Adipocyte (in vitro differentiated cells): ENCODE data around the gene POP7.

ENCODE experiments used
- DNase-seq: peaks from one replicate; pipeline ENCODE4 v3.0.0-alpha.2; 2015; ENCODE audit warnings: low read depth
- H3K27me3 ChIP-seq: replicated peaks from 2 replicates; pipeline ENCODE4 v1.7.0; 2013; ENCODE audit warnings: mild to moderate bottlenecking, low read length, moderate library complexity; ENCODE audit not compliant: control insufficient read depth, insufficient read depth
- H3K36me3 ChIP-seq: 2 replicates; pipeline ENCODE4 v1.7.0; 2013; ENCODE audit warnings: low read length, mild to moderate bottlenecking, moderate library complexity; ENCODE audit not compliant: control insufficient read depth, insufficient read depth, severe bottlenecking
- H3K4me1 ChIP-seq: 2 replicates; pipeline ENCODE4 v1.7.0; 2013; ENCODE audit warnings: mild to moderate bottlenecking, low read length, moderate library complexity; ENCODE audit not compliant: control insufficient read depth, insufficient read depth
- H3K4me3 ChIP-seq: 2 replicates; pipeline ENCODE4 v1.7.0; 2013; ENCODE audit warnings: mild to moderate bottlenecking, low read length, moderate library complexity
- H3K9ac ChIP-seq: 2 replicates; pipeline ENCODE4 v1.7.0; 2013; ENCODE audit warnings: mild to moderate bottlenecking, low read length, moderate library complexity
- H3K9me3 ChIP-seq: 2 replicates; pipeline ENCODE4 v1.7.0; 2013; ENCODE audit warnings: mild to moderate bottlenecking, low read length, moderate library complexity; ENCODE audit not compliant: control insufficient read depth

The POP7 gene

DNA sequence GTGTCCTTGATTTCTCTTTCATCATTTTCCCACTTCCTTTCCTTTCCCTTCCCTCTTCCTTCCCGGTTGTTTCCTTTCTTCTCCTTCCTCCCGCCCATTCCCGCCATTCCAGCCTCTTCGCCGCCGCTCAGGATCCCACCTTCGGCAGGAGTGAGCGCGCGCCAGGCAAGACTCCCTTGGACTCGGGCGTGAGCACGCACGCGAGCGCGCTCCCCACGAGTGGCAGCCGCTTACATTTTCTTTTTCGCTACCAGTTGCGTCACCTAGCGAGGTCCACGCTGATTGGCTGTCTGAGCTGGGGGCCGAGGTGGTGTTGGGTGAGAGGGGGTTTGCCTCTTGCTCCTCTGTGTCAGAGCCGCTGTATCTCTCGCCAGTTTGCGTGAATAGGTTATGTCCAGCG, 39.3 kb downstream of the POP7 start:
- H3K36me3 ChIP-seq: no peaks in the 10 kb centered on the region
- H3K9me3 ChIP-seq: no peaks in the 10 kb centered on the region
- H3K4me1 ChIP-seq: no peaks in the 10 kb centered on the region
- no peak overlapping the region for H3K9ac ChIP-seq
- H3K4me3 ChIP-seq: peak overlapping the region; percentile 78
- H3K27me3 ChIP-seq: peaks cover 11% of the 10 kb centered on the region
- DNase-seq: peak; percentile 80

DNA sequence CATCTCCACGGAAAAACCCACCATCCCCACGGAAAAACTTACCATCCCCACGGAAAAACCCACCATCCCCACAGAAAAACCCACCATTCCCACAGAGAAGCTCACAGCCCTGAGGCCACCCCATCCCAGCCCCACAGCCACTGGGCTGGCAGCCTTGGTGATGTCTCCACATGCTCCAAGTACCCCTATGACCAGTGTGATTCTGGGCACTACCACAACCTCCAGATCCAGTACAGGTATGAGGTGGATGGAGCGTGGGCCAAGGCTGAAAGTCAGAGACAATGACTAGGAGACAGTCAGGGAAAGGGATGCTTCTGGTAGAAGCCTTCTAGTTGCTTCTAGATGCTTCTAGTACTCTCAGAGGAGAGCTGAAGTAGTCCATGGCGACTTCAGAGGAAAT, 47.1 kb downstream of the POP7 start:
- Histone ChIP-seq H3K9me3 (no peaks in the 10 kb centered on the region), H3K9ac (no peak overlapping the region), H3K27me3 (peaks cover 38% of the 10 kb centered on the region), H3K4me1 (no peaks in the 10 kb centered on the region), H3K36me3 (no peaks in the 10 kb centered on the region), H3K4me3 (no peak overlapping the region)
- DNase-seq: no peak

DNA sequence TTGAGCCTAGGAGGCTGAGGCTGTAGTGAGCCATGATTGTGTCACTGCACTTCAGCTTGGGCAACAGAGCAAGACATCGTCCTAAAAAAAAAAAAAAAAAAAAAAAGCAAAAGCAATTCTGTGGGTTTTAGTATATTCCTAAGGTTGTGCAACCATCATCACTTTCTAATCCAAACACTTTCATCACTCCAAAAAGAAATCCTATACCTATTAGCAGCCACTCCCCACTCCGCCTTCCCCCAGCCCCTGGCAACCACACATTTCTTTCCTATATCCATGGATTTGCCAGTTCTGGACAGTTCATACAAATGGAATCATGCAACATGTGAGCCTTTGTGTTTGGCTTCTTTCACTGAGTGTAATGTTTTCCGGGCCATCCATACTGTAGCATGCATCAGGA, 47.8 kb downstream of the POP7 start:
- Histone ChIP-seq H3K4me3 (no peak overlapping the region), H3K9me3 (no peaks in the 10 kb centered on the region), H3K36me3 (no peaks in the 10 kb centered on the region), H3K27me3 (peaks cover 35% of the 10 kb centered on the region), H3K9ac (no peak overlapping the region), H3K4me1 (no peaks in the 10 kb centered on the region)
- peak; percentile 65 for DNase-seq
